ENCODE data around the gene UBL4B.

GRCh38 chr1:110070282-110070669, 42.0 kb upstream of the UBL4B start:
- TF ChIP-seq ZNF211 (tag by site-specific recombination; IDR thresholded peaks at IDR 0.05; ENCODE audit: low read depth), result no peak
- TF ChIP-seq ZNF16 (tag by site-specific recombination; IDR thresholded peaks at IDR 0.05; ENCODE audit: low read depth), result no peak
- no peak for TF ChIP-seq GLIS1 (tag by site-specific recombination; IDR thresholded peaks at IDR 0.05)
- no peak for TF ChIP-seq CTCF (tag by site-specific recombination; IDR thresholded peaks at IDR 0.05)
- TF ChIP-seq YY1 (tag by site-specific recombination; IDR thresholded peaks at IDR 0.05), result no peak
- TF ChIP-seq ZNF2 (tag by site-specific recombination; IDR thresholded peaks at IDR 0.05), result no peak
- no peak for TF ChIP-seq ZNF660 (tag by site-specific recombination; IDR thresholded peaks at IDR 0.05)
- TF ChIP-seq ZNF24 (tag by site-specific recombination; IDR thresholded peaks at IDR 0.05), result no peak
- no peak for TF ChIP-seq SETDB1 (IDR thresholded peaks at IDR 0.05; ENCODE audit: insufficient read length, low read length)

Measured in HEK293 (cell line).